Ovary (tissue), 9 donors: ENCODE results near the gene NELFB. TPM values are rescaled to one million over a fixed set of nuclear protein-coding genes. Genes with fewer than 3 reads are reported as not detected.
A peak's percentile ranks its signal among the peaks of the same experiment; 100 is the strongest.
"Not testable (repeated sequence)": the region's sequence is repeated elsewhere in the genome, so short reads cannot be mapped to it uniquely, and the experiment has no call there.

Experiments used
- DNase-seq, 5 donors: peaks; one replicate each; pipeline ENCODE4 v3.0.0-alpha.2; 2019 to 2020
- H3K27ac ChIP-seq, 2 donors: fragments of 200-600 bp; one replicate each; pipeline versions ENCODE4 v1.5.1 to v1.8.0; 2019 to 2022
- H3K27me3 ChIP-seq: fragments of 200-600 bp; one replicate; pipeline ENCODE4 v1.8.0; 2022
- H3K36me3 ChIP-seq: fragments of 200-600 bp; sonication (generic); one replicate; pipeline ENCODE4 v1.5.1; 2019
- H3K4me1 ChIP-seq: one replicate; pipeline ENCODE4 v1.8.1; 2013; ENCODE audit warnings: mild to moderate bottlenecking, moderate library complexity; ENCODE audit not compliant: insufficient read depth
- H3K4me3 ChIP-seq: fragments of 200-600 bp; sonication (generic); one replicate; pipeline ENCODE4 v1.5.1; 2017
- H3K9me3 ChIP-seq, 2 donors: fragments of 200-600 bp in 1 of 2; sonication (generic) in 1 of 2; one replicate each; pipeline versions ENCODE4 v1.5.1 to v1.8.1; 2013 to 2019; ENCODE audit warnings: mild to moderate bottlenecking in 1 of 2, moderate library complexity in 1 of 2
- EP300 ChIP-seq: sonication (generic); formaldehyde crosslinking; IDR thresholded peaks from one replicate; pipeline ENCODE4 v1.6.1; 2017; ENCODE audit warnings: antibody characterized with exemption
- POLR2A ChIP-seq: fragments of 450-650 bp; IDR thresholded peaks from one replicate; pipeline ENCODE4 v1.6.1; 2017; ENCODE audit warnings: antibody characterized with exemption, mild to moderate bottlenecking, moderate library complexity
- WGBS, 3 donors: extraction: QIAGEN DNeasy Blood & Tissue Kit in 1 of 3; methylation state at CpG; one replicate each; pipeline versions ENCODE4 v1.1.5 to v1.1.7; 2013 to 2017; 5-methylcytosine and 5-hydroxymethylcytosine counted together
- intact Hi-C, 4 donors: fragments of 100-400 bp; cut with DNase I; formaldehyde crosslinking; loops; one replicate each; pipeline versions ENCODE4 v1.11.0 to v1.15.1; 2022 to 2023
- polyA plus RNA-seq, 2 donors: library from polyadenylated mRNA; stranded (reverse); fragments of 200-250 nt in 1 of 2; fragments of 350-450 nt in 1 of 2; fragmentation: Illumina TruSeq in 1 of 2; extraction: RNeasy Lipid Tissue Mini Kit (QIAGEN cat#74804) in 1 of 2; gene quantifications; one replicate each; pipeline ENCODE4 v1.2.3, GENCODE V29; 2013 to 2014
- total RNA-seq, 7 donors: library from RNA; depleted of rRNA in 2 of 7; stranded (reverse); fragments of >200 nt in 2 of 7; fragmentation: NEBNext Ultra II Directional in 3 of 7; extraction: Animal tissue kit (Norgen Biotek cat#: 25700) in 3 of 7; gene quantifications; one replicate each; pipeline versions ENCODE4 v1.1.0 to v1.2.4, GENCODE V29; 2016 to 2023
- TF ChIP-seq, protein P1 (sequence below), 3 donors: fragments of 450-650 bp in 2 of 3; fragments of 200-600 bp in 1 of 3; IDR thresholded peaks; one replicate each; pipeline versions ENCODE4 v1.5.1 to v1.8.0; 2016 to 2022; ENCODE audit warnings: antibody characterized with exemption in 3 of 3, mild to moderate bottlenecking in 1 of 3
- donor health status: DM: no; HTN: no; CAD: no; lungs with moderate emphysema.
- donor health status: DM: no; HTN: no; CAD: no.
- donor health status: Bipolar disorder and iron deficiency.
- donor health status: DM: yes; HTN: yes; CAD: no.
- donor health status: DM: no; HTN: no; CAD: no.
- donor health status: DM: yes; HTN: yes; CAD: no.

NELFB gene
- total and polyA plus RNA-seq, 9 donors, result 10.9 to 56.6 (median 44.5) TPM

DNA sequence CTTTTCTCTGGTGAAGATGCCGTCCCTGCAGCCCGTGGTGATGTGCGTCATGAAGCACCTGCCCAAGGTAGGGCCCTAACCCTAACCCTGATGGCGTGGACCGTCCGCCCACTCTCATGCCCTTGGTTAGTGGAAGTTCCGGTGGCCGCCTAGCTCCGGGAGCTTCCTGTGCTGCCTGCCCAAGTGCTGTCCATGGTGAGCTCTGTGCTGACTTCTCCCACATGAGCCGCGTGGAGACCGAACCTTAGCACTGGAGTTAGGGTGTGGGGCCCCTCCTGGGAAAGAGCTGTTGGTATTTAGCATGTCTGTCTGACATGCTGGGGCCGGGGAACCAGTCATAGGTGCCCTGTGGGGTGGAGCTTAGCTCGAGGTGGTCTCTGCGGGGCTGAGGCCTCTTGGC lies 1.2 kb downstream of the NELFB start:
- TF ChIP-seq EP300, result no peak
- TF ChIP-seq, protein P1, sequence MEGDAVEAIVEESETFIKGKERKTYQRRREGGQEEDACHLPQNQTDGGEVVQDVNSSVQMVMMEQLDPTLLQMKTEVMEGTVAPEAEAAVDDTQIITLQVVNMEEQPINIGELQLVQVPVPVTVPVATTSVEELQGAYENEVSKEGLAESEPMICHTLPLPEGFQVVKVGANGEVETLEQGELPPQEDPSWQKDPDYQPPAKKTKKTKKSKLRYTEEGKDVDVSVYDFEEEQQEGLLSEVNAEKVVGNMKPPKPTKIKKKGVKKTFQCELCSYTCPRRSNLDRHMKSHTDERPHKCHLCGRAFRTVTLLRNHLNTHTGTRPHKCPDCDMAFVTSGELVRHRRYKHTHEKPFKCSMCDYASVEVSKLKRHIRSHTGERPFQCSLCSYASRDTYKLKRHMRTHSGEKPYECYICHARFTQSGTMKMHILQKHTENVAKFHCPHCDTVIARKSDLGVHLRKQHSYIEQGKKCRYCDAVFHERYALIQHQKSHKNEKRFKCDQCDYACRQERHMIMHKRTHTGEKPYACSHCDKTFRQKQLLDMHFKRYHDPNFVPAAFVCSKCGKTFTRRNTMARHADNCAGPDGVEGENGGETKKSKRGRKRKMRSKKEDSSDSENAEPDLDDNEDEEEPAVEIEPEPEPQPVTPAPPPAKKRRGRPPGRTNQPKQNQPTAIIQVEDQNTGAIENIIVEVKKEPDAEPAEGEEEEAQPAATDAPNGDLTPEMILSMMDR (IDR thresholded peaks at IDR 0.05), result no peak
- no peak for TF ChIP-seq POLR2A
- Histone ChIP-seq H3K4me1 (peaks cover 15% of the 10 kb centered on the region), H3K9me3 (no peaks in the 10 kb centered on the region), H3K4me3 (peak overlapping the region; percentile 71), H3K36me3 (no peaks in the 10 kb centered on the region), H3K27ac (no peak overlapping the region), H3K27me3 (no peaks in the 10 kb centered on the region)
- no peak for DNase-seq
- intact Hi-C loops, result no loop called here
- WGBS, 3 donors, result 70 to 81% (median 74%) methylated on average over 15 of the region's 15 CpGs

GRCh38 chr9:137256856-137257255 lies 1.7 kb downstream of the NELFB start:
- Histone ChIP-seq H3K27ac (no peak overlapping the region), H3K4me3 (no peak overlapping the region), H3K9me3 (no peaks in the 10 kb centered on the region), H3K36me3 (no peaks in the 10 kb centered on the region), H3K27me3 (no peaks in the 10 kb centered on the region), H3K4me1 (peaks cover 15% of the 10 kb centered on the region)
- 86 to 92% (median 89%) methylated on average over 15 of the region's 15 CpGs for whole genome bisulfite sequencing, 3 donors
- TF ChIP-seq POLR2A, result no peak
- TF ChIP-seq, protein P1 (IDR thresholded peaks at IDR 0.05), result no peak
- TF ChIP-seq EP300, result no peak
- peak in 1 of 5 donors; percentile 6 for DNase-seq
- intact Hi-C loops, result no loop called here

GRCh38 chr9:137262173-137262908 lies 7.2 kb downstream of the NELFB start:
- H3K4me3 ChIP-seq, H3K27me3 ChIP-seq, intact Hi-C loops, H3K9me3 ChIP-seq, H3K27ac ChIP-seq, H3K36me3 ChIP-seq, H3K4me1 ChIP-seq: not testable (repeated sequence)
- DNase-seq, result peak in 2 of 5 donors; percentile 17 to 50
- WGBS, 3 donors, result 34 to 45% (median 36%) methylated on average over 15 of the region's 15 CpGs
- TF ChIP-seq, protein P1 (IDR thresholded peaks at IDR 0.05), result peak in 1 of 3 donors; percentile 18

GRCh38 chr9:137262909-137263285 lies 7.8 kb downstream of the NELFB start:
- Histone ChIP-seq H3K4me1 (no peaks in the 10 kb centered on the region), H3K4me3 (no peak overlapping the region), H3K9me3 (no peaks in the 10 kb centered on the region), H3K27me3 (no peaks in the 10 kb centered on the region), H3K27ac (no peak overlapping the region), H3K36me3 (no peaks in the 10 kb centered on the region)
- no peak for TF ChIP-seq EP300
- no peak for TF ChIP-seq POLR2A
- TF ChIP-seq, protein P1 (IDR thresholded peaks at IDR 0.05), result no peak
- intact Hi-C loops, result no loop called here
- WGBS, 3 donors, result 84 to 87% (median 86%) methylated on average over 24 of the region's 24 CpGs
- DNase-seq, result peak in 2 of 5 donors; percentile 10 to 33
